Thymus (tissue), 11 donors: Measurements from ENCODE around the gene CPAMD8. TPM values are rescaled to one million over a fixed set of nuclear protein-coding genes. Genes with fewer than 3 reads are reported as not detected.
"Not testable (repeated sequence)": the region's sequence is repeated elsewhere in the genome, so short reads cannot be mapped to it uniquely, and the experiment has no call there.

Source experiments
- DNase-seq, 9 donors: peaks; one replicate each; pipeline ENCODE4 v3.0.0-alpha.2; 2013; ENCODE audit warnings: low spot score in 9 of 9, low read depth in 6 of 9, missing footprints in 1 of 9
- H3K27ac ChIP-seq, 2 donors: one replicate each; pipeline ENCODE4 v1.5.1; 2013; ENCODE audit warnings: control low read depth in 1 of 2, low read depth in 1 of 2, low read length in 1 of 2, mild to moderate bottlenecking in 1 of 2, moderate library complexity in 1 of 2
- H3K27me3 ChIP-seq, 2 donors: one replicate each; pipeline ENCODE4 v1.5.1; 2013; ENCODE audit warnings: low read length in 1 of 2; ENCODE audit not compliant: control insufficient read depth in 2 of 2, insufficient read depth in 1 of 2
- H3K36me3 ChIP-seq, 2 donors: one replicate each; pipeline ENCODE4 v1.5.1; 2013; ENCODE audit warnings: low read length in 1 of 2, mild to moderate bottlenecking in 1 of 2, moderate library complexity in 1 of 2; ENCODE audit not compliant: control insufficient read depth in 2 of 2, insufficient read depth in 2 of 2
- H3K4me1 ChIP-seq, 2 donors: one replicate each; pipeline ENCODE4 v1.5.1; 2013; ENCODE audit warnings: low read length in 2 of 2; ENCODE audit not compliant: control insufficient read depth in 2 of 2, insufficient read depth in 2 of 2
- H3K4me3 ChIP-seq, 2 donors: one replicate each; pipeline ENCODE4 v1.5.1; 2013; ENCODE audit warnings: low read length in 2 of 2, control low read depth in 1 of 2, mild to moderate bottlenecking in 1 of 2
- H3K9me3 ChIP-seq, 2 donors: one replicate each; pipeline ENCODE4 v1.5.1; 2013; ENCODE audit warnings: low read length in 1 of 2, mild to moderate bottlenecking in 1 of 2; ENCODE audit not compliant: control insufficient read depth in 2 of 2, insufficient read depth in 1 of 2
- WGBS: extraction: QIAGEN DNeasy Blood & Tissue Kit; methylation state at CpG from one replicate; pipeline ENCODE4 v1.1.7; 2013; 5-methylcytosine and 5-hydroxymethylcytosine counted together
- polyA plus RNA-seq: library from polyadenylated mRNA; stranded (reverse); fragments of 200-250 nt; gene quantifications from one replicate; pipeline ENCODE4 v1.2.3, GENCODE V29; 2013
- total RNA-seq: library from RNA; stranded (reverse); fragments of 120-200 nt; gene quantifications from one replicate; pipeline ENCODE4 v1.2.4, GENCODE V29; 2013
- donor health status: healthy.

Gene CPAMD8
- total and polyA plus RNA-seq, 2 donors: 12.3 to 17.3 TPM

DNA sequence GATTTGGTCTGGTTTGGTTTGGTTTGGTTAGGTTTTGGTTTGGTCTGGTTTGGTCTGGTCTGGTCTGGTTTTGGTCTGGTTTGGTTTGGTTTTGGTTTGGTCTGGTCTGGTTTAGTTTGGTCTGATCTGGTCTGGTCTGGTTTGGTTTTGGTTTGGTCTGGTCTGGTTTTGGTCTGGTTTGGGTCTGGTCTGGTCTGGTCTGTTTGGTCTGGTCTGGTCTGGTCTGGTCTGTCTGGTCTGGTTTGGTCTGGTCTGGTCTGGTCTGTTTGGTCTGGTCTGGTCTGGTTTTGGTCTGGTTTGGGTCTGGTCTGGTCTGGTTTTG lies 151.7 kb downstream of the CPAMD8 start:
- H3K27me3 ChIP-seq, H3K9me3 ChIP-seq, H3K27ac ChIP-seq, DNase-seq, H3K4me1 ChIP-seq, H3K4me3 ChIP-seq: not testable (repeated sequence)
- H3K36me3 ChIP-seq: peaks cover 48 to 58% of the 10 kb centered on the region in 2 donors

DNA sequence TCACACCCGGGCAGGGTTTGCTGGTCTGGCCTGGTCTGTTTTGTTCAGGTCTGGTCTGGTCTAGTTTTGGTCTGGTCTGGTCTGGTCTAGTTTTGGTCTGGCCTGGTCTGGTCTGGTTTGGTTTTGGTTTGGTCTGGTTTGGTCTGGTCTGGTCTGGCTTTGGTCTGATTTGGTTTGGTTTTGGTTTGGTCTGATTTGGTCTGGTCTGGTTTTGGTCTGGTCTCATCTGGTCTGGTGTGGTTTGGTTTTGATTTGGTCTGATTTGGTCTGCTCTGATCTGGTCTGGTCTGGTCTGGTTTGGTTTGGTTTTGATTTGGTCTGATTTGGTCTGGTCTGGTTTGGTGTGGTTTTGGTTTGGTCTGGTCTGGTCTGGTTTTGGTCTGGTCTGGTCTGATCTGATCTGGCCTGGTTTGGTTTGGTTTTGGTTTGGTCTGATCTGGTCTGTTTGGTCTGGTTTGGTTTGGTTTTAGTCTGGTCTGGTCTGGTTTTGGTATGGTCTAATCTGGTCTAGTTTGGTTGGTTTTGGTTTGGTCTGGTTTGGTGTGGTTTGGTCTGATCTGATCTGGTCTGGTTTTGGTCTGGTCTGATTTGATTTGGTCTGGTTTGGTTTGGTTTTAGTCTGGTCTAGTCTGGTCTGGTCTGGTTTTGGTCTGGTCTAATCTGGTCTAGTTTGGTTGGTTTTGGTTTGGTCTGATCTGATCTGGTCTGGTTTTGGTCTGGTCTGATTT lies 152.2 kb downstream of the CPAMD8 start:
- Histone ChIP-seq H3K4me3 (no peak overlapping the region), H3K9me3 (no peaks in the 10 kb centered on the region), H3K36me3 (peaks cover 50 to 58% of the 10 kb centered on the region in 2 donors), H3K27me3 (no peaks in the 10 kb centered on the region), H3K4me1 (no peaks in the 10 kb centered on the region), H3K27ac (no peak overlapping the region)
- WGBS: 100% methylated on average over 1 of the region's 1 CpG
- DNase-seq: no peak

GRCh38 chr19:16873594-16873993 lies 153.0 kb downstream of the CPAMD8 start:
- WGBS: 91% methylated on average over 3 of the region's 3 CpGs
- no peaks in the 10 kb centered on the region for H3K9me3 ChIP-seq
- DNase-seq: no peak
- H3K27ac ChIP-seq: no peak overlapping the region
- H3K36me3 ChIP-seq: peaks cover 43 to 58% of the 10 kb centered on the region in 2 donors
- H3K27me3 ChIP-seq: no peaks in the 10 kb centered on the region
- H3K4me3 ChIP-seq: no peak overlapping the region
- no peaks in the 10 kb centered on the region for H3K4me1 ChIP-seq

- no peaks in the 10 kb centered on the region for H3K4me1 ChIP-seq
- DNase-seq: no peak
- no peak overlapping the region for H3K4me3 ChIP-seq
- peaks cover 42 to 58% of the 10 kb centered on the region in 2 donors for H3K36me3 ChIP-seq
- no peaks in the 10 kb centered on the region for H3K9me3 ChIP-seq
- no peaks in the 10 kb centered on the region for H3K27me3 ChIP-seq
- H3K27ac ChIP-seq: no peak overlapping the region
- WGBS: 97% methylated on average over 21 of the region's 21 CpGs
Measured at GRCh38 chr19:16872728-16873127, 153.9 kb downstream of the CPAMD8 start.

- no peaks in the 10 kb centered on the region for H3K4me1 ChIP-seq
- no peak overlapping the region for H3K27ac ChIP-seq
- H3K36me3 ChIP-seq: peaks cover 41 to 59% of the 10 kb centered on the region in 2 donors
- H3K9me3 ChIP-seq: no peaks in the 10 kb centered on the region
- WGBS: 97% methylated on average over 7 of the region's 7 CpGs
- H3K27me3 ChIP-seq: no peaks in the 10 kb centered on the region
- H3K4me3 ChIP-seq: no peak overlapping the region
- no peak for DNase-seq
Measured at GRCh38 chr19:16871871-16872270, 154.7 kb downstream of the CPAMD8 start.

DNA sequence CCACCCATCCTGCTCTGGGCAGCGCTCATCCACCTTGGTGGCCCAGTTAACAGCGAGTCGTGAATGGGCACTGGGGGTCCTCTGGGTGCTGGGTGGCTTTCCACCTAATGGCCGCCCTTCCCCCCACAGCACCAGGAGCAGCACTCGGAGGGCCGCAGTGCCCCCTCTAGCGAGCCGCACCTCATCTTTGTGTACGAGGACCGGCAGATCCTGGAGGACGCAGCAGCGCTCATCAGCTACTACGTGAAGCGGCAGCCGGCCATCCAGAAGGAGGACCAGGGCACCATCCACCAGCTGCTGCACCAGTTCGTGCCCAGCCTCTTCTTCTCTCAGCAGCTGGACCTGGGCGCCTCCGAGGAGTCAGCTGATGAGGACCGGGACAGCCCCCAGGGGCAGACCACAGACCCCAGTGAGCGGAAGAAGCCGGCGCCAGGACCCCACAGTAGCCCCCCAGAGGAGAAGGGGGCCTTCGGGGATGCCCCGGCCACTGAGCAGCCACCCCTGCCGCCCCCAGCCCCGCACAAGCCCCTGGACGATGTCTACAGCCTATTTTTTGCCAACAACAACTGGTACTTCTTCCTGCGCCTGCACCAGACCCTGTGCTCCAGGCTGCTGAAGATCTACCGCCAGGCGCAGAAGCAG lies 157.2 kb downstream of the CPAMD8 start:
- H3K4me3 ChIP-seq: no peak overlapping the region
- H3K27me3 ChIP-seq: no peaks in the 10 kb centered on the region
- peaks cover 52 to 67% of the 10 kb centered on the region in 2 donors for H3K36me3 ChIP-seq
- no peaks in the 10 kb centered on the region for H3K4me1 ChIP-seq
- DNase-seq: no peak
- no peak overlapping the region for H3K27ac ChIP-seq
- WGBS: 98% methylated on average over 30 of the region's 30 CpGs
- H3K9me3 ChIP-seq: no peaks in the 10 kb centered on the region

DNA sequence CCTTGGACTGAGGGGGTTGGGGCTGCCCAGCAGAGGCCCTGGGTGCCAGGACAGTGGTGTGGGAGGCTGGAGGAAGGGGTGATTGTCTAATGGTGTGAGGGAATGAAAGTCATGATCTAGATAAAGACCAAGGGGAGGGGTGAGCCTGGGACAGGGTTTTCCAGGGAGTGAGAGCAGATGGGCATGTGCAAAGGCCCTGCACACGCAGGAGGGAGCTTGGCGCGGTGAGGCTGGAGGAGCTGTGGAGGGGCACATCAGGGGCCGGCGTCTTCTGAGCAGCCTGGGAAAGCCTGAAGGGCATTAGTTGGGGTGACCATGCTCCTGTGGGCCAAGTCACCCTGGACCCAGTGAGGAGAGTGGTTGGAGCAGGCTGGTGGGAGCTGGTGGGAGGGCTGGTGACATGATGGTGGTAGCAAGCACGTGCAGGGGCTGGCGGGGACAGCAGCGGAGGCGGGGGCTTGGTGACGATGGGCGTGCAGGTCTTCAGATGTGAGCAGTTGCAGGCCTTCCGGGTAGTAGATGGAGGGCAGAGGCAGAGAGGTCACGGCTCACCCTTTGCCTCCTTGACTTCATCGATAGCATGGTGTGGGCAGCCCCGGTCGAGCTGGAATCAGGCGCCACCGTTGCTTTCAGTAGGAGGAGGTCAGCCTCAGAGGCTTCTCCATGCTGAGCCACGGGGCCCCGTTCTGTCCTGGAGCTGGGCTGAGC lies 158.0 kb downstream of the CPAMD8 start:
- no peaks in the 10 kb centered on the region for H3K27me3 ChIP-seq
- no peak for DNase-seq
- H3K9me3 ChIP-seq: no peaks in the 10 kb centered on the region
- H3K4me3 ChIP-seq: no peak overlapping the region
- WGBS: 97% methylated on average over 20 of the region's 20 CpGs
- no peaks in the 10 kb centered on the region for H3K4me1 ChIP-seq
- H3K36me3 ChIP-seq: peaks cover 56 to 75% of the 10 kb centered on the region in 2 donors
- H3K27ac ChIP-seq: no peak overlapping the region

DNA sequence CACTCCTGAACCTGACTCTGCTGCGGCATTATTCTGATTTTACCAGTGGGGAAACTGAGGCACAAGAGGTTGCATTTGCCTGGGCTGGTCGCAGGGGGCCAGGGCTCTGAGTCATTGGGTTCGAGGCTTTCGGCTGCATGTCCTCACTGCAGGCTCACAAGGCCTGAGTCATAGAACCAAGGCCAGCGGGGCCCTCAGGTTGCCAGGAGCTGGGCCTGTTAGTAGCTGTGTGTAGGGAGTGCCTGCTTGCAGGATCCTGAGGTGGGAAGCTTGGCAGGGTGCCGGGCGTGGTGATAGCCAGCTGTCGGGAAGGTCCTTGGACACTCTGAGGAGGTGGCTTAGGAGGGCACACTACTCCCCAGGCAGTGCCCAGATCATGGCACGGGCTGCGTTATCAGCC lies 159.4 kb downstream of the CPAMD8 start:
- Histone ChIP-seq H3K27me3 (no peaks in the 10 kb centered on the region), H3K27ac (no peak overlapping the region), H3K4me1 (no peaks in the 10 kb centered on the region), H3K36me3 (peaks cover 58 to 79% of the 10 kb centered on the region in 2 donors), H3K4me3 (no peak overlapping the region), H3K9me3 (no peaks in the 10 kb centered on the region)
- no peak for DNase-seq
- WGBS: 96% methylated on average over 10 of the region's 10 CpGs

DNA sequence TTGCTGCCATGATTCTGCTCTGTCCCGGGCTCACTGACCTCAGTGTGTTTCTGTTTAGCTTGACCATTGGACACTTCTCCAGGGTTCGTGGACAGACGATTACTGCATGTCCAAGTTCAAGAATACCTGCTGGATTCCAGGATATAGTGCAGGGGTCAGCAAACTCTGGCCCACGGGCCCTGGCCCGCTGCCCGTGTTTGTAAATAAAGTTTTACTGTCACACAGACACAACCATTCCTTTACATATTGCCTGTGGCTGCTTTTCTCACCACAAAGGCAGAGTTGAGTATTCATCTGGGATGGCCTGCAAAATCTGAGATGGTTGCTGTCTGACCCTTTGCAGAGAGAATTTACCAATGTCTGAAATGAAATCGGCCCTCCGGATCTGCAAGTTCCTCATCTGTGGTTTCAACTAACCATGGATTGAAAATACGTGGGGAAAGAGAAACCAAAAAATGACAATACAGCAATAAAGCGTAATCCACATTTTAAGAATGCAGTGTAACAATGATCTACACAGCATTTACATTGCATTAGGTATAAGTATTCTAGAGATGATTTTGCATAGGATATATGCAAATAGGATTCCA lies 163.7 kb downstream of the CPAMD8 start:
- DNase-seq: no peak
- Histone ChIP-seq H3K27ac (no peak overlapping the region), H3K36me3 (peaks cover 39 to 54% of the 10 kb centered on the region in 2 donors), H3K27me3 (no peaks in the 10 kb centered on the region), H3K4me3 (no peak overlapping the region), H3K9me3 (no peaks in the 10 kb centered on the region), H3K4me1 (no peaks in the 10 kb centered on the region)
- WGBS: 72% methylated on average over 10 of the region's 10 CpGs
